ENCODE data around the gene NPLOC4. TPM values are rescaled to one million over a fixed set of nuclear protein-coding genes. Genes with fewer than 3 reads are reported as not detected.
"Not testable (repeated sequence)": the region's sequence is repeated elsewhere in the genome, so short reads cannot be mapped to it uniquely, and the experiment has no call there.

Gene NPLOC4
- total and polyA plus RNA-seq, 4 donors, result 26.7 to 94.3 (median 70.6) TPM

DNA sequence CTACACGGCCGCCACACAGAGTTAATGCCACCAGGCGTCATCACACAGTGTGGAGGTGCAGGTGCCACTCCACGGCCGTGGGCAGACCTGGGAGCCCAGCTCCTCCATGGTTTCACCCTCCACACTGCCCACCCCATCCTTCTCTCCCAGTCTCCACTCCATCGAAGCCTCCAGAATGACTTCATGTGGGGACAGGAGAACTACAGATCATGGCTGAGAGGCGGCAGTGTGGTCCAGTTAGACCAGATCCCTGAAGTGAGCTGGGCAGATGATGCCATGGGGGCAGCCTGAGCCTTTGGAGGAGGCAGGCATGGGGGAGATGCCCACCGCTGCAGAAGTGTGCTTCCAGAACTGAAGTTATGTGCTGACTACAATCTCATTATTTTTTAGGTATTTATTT lies 46.8 kb downstream of the NPLOC4 start:
- H3K27ac ChIP-seq (ENCODE audit: low read depth in 1 of 2, low read length in 2 of 2), result no peak overlapping the region
- H3K9me3 ChIP-seq (ENCODE audit: control insufficient read depth, low read length), result no peaks in the 10 kb centered on the region
- H3K27me3 ChIP-seq (ENCODE audit: control insufficient read depth in 1 of 2, insufficient read depth in 2 of 2, low read length in 1 of 2), result no peaks in the 10 kb centered on the region
- H3K36me3 ChIP-seq (ENCODE audit: control insufficient read depth in 1 of 2, insufficient read depth in 2 of 2, low read length in 1 of 2), result peaks cover 4 to 5% of the 10 kb centered on the region in 2 donors
- no peaks in the 10 kb centered on the region for H3K4me1 ChIP-seq (ENCODE audit: control insufficient read depth in 1 of 2, insufficient read depth in 2 of 2, low read length in 2 of 2)
- intact Hi-C loops (cut with DNase I), result no loop called here
- WGBS, 2 donors, result 86 to 89% methylated on average over 8 of the region's 8 CpGs
- no peak for DNase-seq
- no peak overlapping the region for H3K4me3 ChIP-seq (ENCODE audit: low read length in 2 of 2)
- peak; percentile 22 for ATAC-seq (ENCODE audit: low FRiP score)

DNA sequence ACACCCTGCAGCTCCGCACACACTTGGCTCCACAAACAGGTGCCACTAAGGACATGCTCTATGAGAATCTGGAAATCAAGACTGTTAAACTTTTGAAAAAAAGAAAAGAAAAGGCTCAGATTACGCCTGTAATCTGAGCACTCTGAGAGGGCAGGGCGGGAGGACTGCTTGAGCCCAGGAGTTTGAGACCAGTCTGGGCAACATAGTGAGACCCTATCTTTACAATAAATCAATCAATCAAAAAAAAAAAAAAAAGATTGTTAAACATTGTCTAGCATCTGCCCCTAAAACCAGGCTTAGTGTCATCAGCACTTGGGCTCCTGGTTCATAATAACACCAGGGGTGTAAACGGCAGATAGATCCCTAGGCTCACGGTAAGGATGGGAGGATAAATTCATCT lies 47.3 kb downstream of the NPLOC4 start:
- ATAC-seq (ENCODE audit: low FRiP score) (no peak), DNase-seq (no peak)
- no peak overlapping the region for H3K27ac ChIP-seq (ENCODE audit: low read depth in 1 of 2, low read length in 2 of 2)
- H3K4me3 ChIP-seq (ENCODE audit: low read length in 2 of 2), result no peak overlapping the region
- no peaks in the 10 kb centered on the region for H3K27me3 ChIP-seq (ENCODE audit: control insufficient read depth in 1 of 2, insufficient read depth in 2 of 2, low read length in 1 of 2)
- 91% methylated on average over 5 of the region's 5 CpGs for WGBS, 2 donors
- H3K9me3 ChIP-seq (ENCODE audit: control insufficient read depth, low read length), result no peaks in the 10 kb centered on the region
- intact Hi-C loops (cut with DNase I), result no loop called here
- no peaks in the 10 kb centered on the region for H3K4me1 ChIP-seq (ENCODE audit: control insufficient read depth in 1 of 2, insufficient read depth in 2 of 2, low read length in 2 of 2)
- H3K36me3 ChIP-seq (ENCODE audit: control insufficient read depth in 1 of 2, insufficient read depth in 2 of 2, low read length in 1 of 2), result peaks cover 4 to 5% of the 10 kb centered on the region in 2 donors

DNA sequence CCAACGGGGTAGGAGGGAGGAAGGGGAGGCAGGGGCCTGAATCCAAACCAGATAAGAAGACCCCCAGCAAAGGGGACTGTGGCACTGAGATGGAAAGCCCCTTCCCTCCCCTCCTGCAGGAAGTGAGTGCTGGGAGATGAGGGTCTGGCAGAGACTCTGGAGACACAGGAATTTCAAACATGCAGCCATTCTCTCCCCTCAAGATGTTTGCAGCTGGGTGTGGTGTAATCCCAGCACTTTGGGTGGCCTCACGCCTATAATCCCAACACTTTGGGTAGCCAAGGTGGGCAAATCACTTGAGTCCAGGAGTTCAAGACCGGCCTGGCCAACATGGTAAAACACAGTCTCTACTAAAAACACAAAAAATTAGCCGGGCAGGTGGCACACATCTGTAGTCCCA lies 50.8 kb downstream of the NPLOC4 start:
- 89 to 90% methylated on average over 4 of the region's 4 CpGs for WGBS, 2 donors
- peaks cover 4 to 7% of the 10 kb centered on the region in 2 donors for H3K36me3 ChIP-seq (ENCODE audit: control insufficient read depth in 1 of 2, insufficient read depth in 2 of 2, low read length in 1 of 2)
- ATAC-seq (ENCODE audit: low FRiP score), result no peak

DNA sequence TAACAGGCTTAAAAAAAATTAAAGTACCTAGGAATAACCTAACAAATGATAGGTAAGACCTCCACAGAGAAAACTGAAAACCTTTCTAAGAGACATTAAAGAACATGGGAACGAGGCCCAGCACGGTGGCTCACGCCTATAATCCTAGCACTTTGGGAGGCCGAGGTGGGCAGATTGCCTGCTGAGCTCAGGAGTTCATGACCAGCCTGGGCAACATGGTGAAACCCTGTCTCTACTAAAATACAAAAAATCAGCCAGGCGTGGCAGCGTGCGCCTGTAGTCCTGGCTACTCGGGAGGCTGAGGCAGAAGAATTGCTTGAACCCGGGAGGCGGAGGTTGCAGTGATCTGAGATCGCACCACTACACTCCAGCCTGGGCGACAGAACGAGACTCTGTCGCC lies 52.1 kb downstream of the NPLOC4 start:
- 86 to 89% methylated on average over 14 of the region's 14 CpGs for WGBS, 2 donors

More for the DNA sequence above, 50.8 kb downstream of the NPLOC4 start:
- H3K4me3 ChIP-seq (ENCODE audit: low read length in 2 of 2), result no peak overlapping the region
- intact Hi-C loops (cut with DNase I), result no loop called here
- H3K9me3 ChIP-seq (ENCODE audit: control insufficient read depth, low read length), result no peaks in the 10 kb centered on the region
- no peaks in the 10 kb centered on the region for H3K4me1 ChIP-seq (ENCODE audit: control insufficient read depth in 1 of 2, insufficient read depth in 2 of 2, low read length in 2 of 2)
- no peak for DNase-seq
- H3K27ac ChIP-seq (ENCODE audit: low read depth in 1 of 2, low read length in 2 of 2), result no peak overlapping the region
- H3K27me3 ChIP-seq (ENCODE audit: control insufficient read depth in 1 of 2, insufficient read depth in 2 of 2, low read length in 1 of 2), result no peaks in the 10 kb centered on the region

DNA sequence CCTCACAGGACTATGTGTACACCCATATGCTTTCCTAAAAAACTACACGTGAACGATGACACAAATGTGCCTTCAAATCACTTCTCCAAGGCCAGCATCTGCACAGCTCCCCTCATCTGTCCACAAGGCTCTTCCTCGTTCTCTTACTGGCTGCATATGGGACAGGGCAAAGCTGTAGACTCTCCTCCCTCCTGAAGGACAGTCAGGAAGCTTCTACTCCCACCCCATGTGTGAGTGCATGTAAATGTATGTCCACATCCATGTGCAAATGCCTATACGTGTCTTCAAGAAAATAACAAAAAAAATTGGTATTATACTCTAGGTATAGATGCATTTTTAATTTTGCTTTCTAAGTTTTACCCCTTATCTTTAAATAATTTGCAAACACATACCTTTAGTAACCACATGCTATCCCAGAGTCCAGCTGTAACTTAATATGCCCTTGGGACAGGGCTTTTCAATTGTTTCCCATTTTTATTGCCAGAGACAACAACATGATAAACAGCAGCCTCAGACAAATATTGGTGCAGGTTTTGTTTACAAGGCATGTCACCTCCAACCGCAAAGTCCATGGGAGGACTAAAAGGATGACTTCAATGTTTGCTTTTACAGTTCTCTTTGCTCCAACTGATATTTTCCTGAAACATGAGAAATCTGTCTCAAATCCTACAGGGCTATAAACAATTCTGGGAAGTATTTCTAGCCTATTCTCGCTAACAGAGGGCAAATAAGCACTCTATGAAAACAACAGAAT lies 53.1 kb downstream of the NPLOC4 start:
- DNase-seq (no peak), ATAC-seq (ENCODE audit: low FRiP score) (no peak)
- intact Hi-C loops (cut with DNase I), result no loop called here
- 76 to 81% methylated on average over 6 of the region's 6 CpGs for WGBS, 2 donors
- Histone ChIP-seq H3K27ac (ENCODE audit: low read depth in 1 of 2, low read length in 2 of 2) (no peak overlapping the region), H3K4me3 (ENCODE audit: low read length in 2 of 2) (no peak overlapping the region), H3K4me1 (ENCODE audit: control insufficient read depth in 1 of 2, insufficient read depth in 2 of 2, low read length in 2 of 2) (no peaks in the 10 kb centered on the region), H3K36me3 (ENCODE audit: control insufficient read depth in 1 of 2, insufficient read depth in 2 of 2, low read length in 1 of 2) (peaks cover 4 to 7% of the 10 kb centered on the region in 2 donors), H3K9me3 (ENCODE audit: control insufficient read depth, low read length) (no peaks in the 10 kb centered on the region), H3K27me3 (ENCODE audit: control insufficient read depth in 1 of 2, insufficient read depth in 2 of 2, low read length in 1 of 2) (no peaks in the 10 kb centered on the region)

More for the DNA sequence above, 52.1 kb downstream of the NPLOC4 start:
- H3K27me3 ChIP-seq (ENCODE audit: control insufficient read depth in 1 of 2, insufficient read depth in 2 of 2, low read length in 1 of 2); intact Hi-C loops (cut with DNase I); H3K4me1 ChIP-seq (ENCODE audit: control insufficient read depth in 1 of 2, insufficient read depth in 2 of 2, low read length in 2 of 2); DNase-seq; H3K27ac ChIP-seq (ENCODE audit: low read depth in 1 of 2, low read length in 2 of 2); ATAC-seq (ENCODE audit: low FRiP score); H3K9me3 ChIP-seq (ENCODE audit: control insufficient read depth, low read length); H3K36me3 ChIP-seq (ENCODE audit: control insufficient read depth in 1 of 2, insufficient read depth in 2 of 2, low read length in 1 of 2); H3K4me3 ChIP-seq (ENCODE audit: low read length in 2 of 2): not testable (repeated sequence)

DNA sequence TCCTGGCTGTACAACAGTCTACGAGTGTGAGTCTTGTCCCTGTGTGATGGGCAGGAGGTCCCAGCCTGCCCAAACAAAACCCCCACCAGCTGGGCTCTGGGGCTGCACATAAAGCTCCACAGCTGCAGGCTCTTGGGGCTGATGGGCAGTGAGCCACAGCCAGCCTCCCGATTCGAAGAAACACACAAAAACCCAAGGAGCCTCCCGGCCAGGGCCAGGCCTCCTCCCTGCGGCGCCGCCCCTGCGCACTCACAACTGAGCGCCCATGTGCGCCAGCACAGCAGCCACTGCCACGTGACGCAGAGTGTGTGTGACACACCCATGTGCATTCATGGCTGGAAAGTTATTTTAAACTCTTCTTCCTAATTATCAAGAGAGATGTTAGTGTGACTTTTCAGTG lies 54.2 kb downstream of the NPLOC4 start:
- WGBS, 2 donors, result 86 to 87% methylated on average over 12 of the region's 12 CpGs
- Histone ChIP-seq H3K36me3 (ENCODE audit: control insufficient read depth in 1 of 2, insufficient read depth in 2 of 2, low read length in 1 of 2) (peaks cover 2 to 4% of the 10 kb centered on the region in 2 donors), H3K27me3 (ENCODE audit: control insufficient read depth in 1 of 2, insufficient read depth in 2 of 2, low read length in 1 of 2) (no peaks in the 10 kb centered on the region), H3K9me3 (ENCODE audit: control insufficient read depth, low read length) (no peaks in the 10 kb centered on the region), H3K27ac (ENCODE audit: low read depth in 1 of 2, low read length in 2 of 2) (no peak overlapping the region), H3K4me1 (ENCODE audit: control insufficient read depth in 1 of 2, insufficient read depth in 2 of 2, low read length in 2 of 2) (no peaks in the 10 kb centered on the region), H3K4me3 (ENCODE audit: low read length in 2 of 2) (no peak overlapping the region)
- ATAC-seq (ENCODE audit: low FRiP score), result no peak
- no peak for DNase-seq
- intact Hi-C loops (cut with DNase I), result no loop called here

DNA sequence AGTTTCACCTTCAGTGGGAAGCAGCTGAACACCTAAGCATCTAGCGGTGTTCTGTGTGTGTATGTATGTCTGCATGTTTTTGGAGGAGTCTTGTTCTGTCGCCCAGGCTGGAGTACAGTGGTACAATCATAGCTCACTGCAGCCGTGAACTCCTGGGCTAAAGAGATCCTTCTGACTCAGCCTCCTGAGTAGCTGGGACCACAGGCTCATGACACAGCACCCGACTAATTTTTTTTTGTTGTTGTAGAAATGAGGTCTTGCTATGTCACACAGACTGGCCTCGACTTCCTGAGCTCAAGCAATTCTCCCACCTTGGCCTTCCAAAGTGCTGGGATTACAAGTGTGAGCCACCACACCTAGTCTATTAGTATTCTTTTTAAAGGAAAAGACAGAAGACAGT lies 54.6 kb downstream of the NPLOC4 start:
- H3K4me1 ChIP-seq (ENCODE audit: control insufficient read depth in 1 of 2, insufficient read depth in 2 of 2, low read length in 2 of 2), result peaks cover 0 to 4% of the 10 kb centered on the region in 2 donors
- no peaks in the 10 kb centered on the region for H3K27me3 ChIP-seq (ENCODE audit: control insufficient read depth in 1 of 2, insufficient read depth in 2 of 2, low read length in 1 of 2)
- no peak for ATAC-seq (ENCODE audit: low FRiP score)
- intact Hi-C loops (cut with DNase I), result no loop called here
- H3K36me3 ChIP-seq (ENCODE audit: control insufficient read depth in 1 of 2, insufficient read depth in 2 of 2, low read length in 1 of 2), result peaks cover 2 to 4% of the 10 kb centered on the region in 2 donors
- H3K27ac ChIP-seq (ENCODE audit: low read depth in 1 of 2, low read length in 2 of 2), result no peak overlapping the region
- H3K4me3 ChIP-seq (ENCODE audit: low read length in 2 of 2), result no peak overlapping the region
- 82 to 85% methylated on average over 5 of the region's 5 CpGs for WGBS, 2 donors
- DNase-seq, result no peak
- no peaks in the 10 kb centered on the region for H3K9me3 ChIP-seq (ENCODE audit: control insufficient read depth, low read length)

DNA sequence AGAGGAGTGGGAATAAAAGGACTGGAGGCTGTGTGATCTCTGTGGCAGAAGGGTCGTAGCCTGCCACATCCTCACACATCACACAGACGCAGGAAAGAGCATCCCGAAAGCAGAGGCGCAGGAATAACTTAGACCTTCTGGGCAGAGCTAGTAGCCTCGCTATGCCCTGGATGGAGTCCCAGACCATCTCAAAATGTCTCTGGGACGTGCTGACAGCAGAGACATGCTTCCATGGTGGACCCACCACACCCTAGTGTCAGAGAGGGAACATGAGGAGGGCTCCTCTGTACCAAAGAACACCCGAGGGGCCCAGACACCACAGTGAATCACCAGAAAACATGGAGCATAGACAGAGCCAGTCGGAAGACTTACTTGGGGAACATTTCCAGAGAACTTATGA lies 55.2 kb downstream of the NPLOC4 start:
- Histone ChIP-seq H3K4me3 (ENCODE audit: low read length in 2 of 2) (no peak overlapping the region), H3K27ac (ENCODE audit: low read depth in 1 of 2, low read length in 2 of 2) (no peak overlapping the region), H3K36me3 (ENCODE audit: control insufficient read depth in 1 of 2, insufficient read depth in 2 of 2, low read length in 1 of 2) (peaks cover 2% of the 10 kb centered on the region in 2 donors), H3K9me3 (ENCODE audit: control insufficient read depth, low read length) (no peaks in the 10 kb centered on the region), H3K4me1 (ENCODE audit: control insufficient read depth in 1 of 2, insufficient read depth in 2 of 2, low read length in 2 of 2) (peaks cover 4% of the 10 kb centered on the region in 2 donors), H3K27me3 (ENCODE audit: control insufficient read depth in 1 of 2, insufficient read depth in 2 of 2, low read length in 1 of 2) (no peaks in the 10 kb centered on the region)
- ATAC-seq (ENCODE audit: low FRiP score) (no peak), DNase-seq (no peak)
- 81 to 87% methylated on average over 8 of the region's 8 CpGs for WGBS, 2 donors
- intact Hi-C loops (cut with DNase I), result no loop called here

DNA sequence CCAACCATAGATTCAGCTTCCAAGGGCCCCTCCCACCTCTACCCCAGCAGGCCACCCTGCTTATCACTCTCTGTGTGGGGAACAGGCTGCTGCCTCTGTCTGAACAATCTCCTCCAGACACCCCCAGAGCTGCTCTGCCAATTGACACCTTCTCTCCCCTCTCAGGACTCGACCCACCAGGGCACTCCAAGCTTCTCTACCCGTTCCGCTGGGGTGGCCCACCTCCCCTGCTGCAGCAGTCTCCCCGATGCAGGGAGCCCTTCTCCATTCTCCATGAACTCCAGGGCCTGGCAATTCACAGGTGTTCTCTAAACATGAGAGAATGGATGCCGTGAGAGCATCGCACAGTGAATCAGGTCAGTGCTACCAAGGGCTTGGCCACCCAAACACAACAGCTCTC lies 56.4 kb downstream of the NPLOC4 start:
- H3K4me3 ChIP-seq (ENCODE audit: low read length in 2 of 2), result no peak overlapping the region
- peaks cover 4% of the 10 kb centered on the region in 2 donors for H3K4me1 ChIP-seq (ENCODE audit: control insufficient read depth in 1 of 2, insufficient read depth in 2 of 2, low read length in 2 of 2)
- ATAC-seq (ENCODE audit: low FRiP score) (no peak), DNase-seq (no peak)
- H3K27ac ChIP-seq (ENCODE audit: low read depth in 1 of 2, low read length in 2 of 2), result no peak overlapping the region
- no peaks in the 10 kb centered on the region for H3K9me3 ChIP-seq (ENCODE audit: control insufficient read depth, low read length)
- intact Hi-C loops (cut with DNase I), result no loop called here
- 92 to 93% methylated on average over 6 of the region's 6 CpGs for WGBS, 2 donors
- peaks cover 0 to 2% of the 10 kb centered on the region in 2 donors for H3K36me3 ChIP-seq (ENCODE audit: control insufficient read depth in 1 of 2, insufficient read depth in 2 of 2, low read length in 1 of 2)
- no peaks in the 10 kb centered on the region for H3K27me3 ChIP-seq (ENCODE audit: control insufficient read depth in 1 of 2, insufficient read depth in 2 of 2, low read length in 1 of 2)

Data from aorta (tissue), 5 donors.